Testis (tissue), 3 donors: ENCODE results near the gene LMTK3. TPM values are rescaled to one million over a fixed set of nuclear protein-coding genes. Genes with fewer than 3 reads are reported as not detected.

Experiments
- DNase-seq: peaks from one replicate; pipeline ENCODE4 v3.0.0-alpha.2; 2019
- H3K27ac ChIP-seq, 2 donors: fragments of 200-600 bp; sonication (generic); one replicate each; pipeline ENCODE4 v1.5.1; 2019
- H3K27me3 ChIP-seq: fragments of 200-600 bp; sonication (generic); one replicate; pipeline ENCODE4 v1.5.1; 2019
- H3K36me3 ChIP-seq: fragments of 200-600 bp; sonication (generic); one replicate; pipeline ENCODE4 v1.5.1; 2017; ENCODE audit warnings: low read depth; ENCODE audit errors: missing control alignments
- H3K4me1 ChIP-seq: fragments of 200-600 bp; sonication (generic); one replicate; pipeline ENCODE4 v1.5.1; 2019
- H3K4me3 ChIP-seq, 2 donors: fragments of 200-600 bp; sonication (generic); one replicate each; pipeline ENCODE4 v1.5.1; 2017 to 2019
- H3K9me3 ChIP-seq: fragments of 200-600 bp; sonication (generic); one replicate; pipeline ENCODE4 v1.5.1; 2017
- CTCF ChIP-seq, 3 experiments: fragments of 450-650 bp in 2 of 3; fragments of 200-600 bp in 1 of 3; sonication (generic) in 1 of 3; IDR thresholded peaks; one replicate each; pipeline ENCODE4 v1.5.1; 2016 to 2019; ENCODE audit warnings: antibody characterized with exemption in 3 of 3, mild to moderate bottlenecking in 2 of 3, moderate library complexity in 1 of 3
- POLR2A ChIP-seq: fragments of 450-650 bp; IDR thresholded peaks from one replicate; pipeline ENCODE4 v1.6.1; 2017; ENCODE audit warnings: antibody characterized with exemption, mild to moderate bottlenecking, moderate library complexity
- WGBS, 2 donors: methylation state at CpG; one replicate each; pipeline ENCODE4 v1.1.5; 2018; 5-methylcytosine and 5-hydroxymethylcytosine counted together
- intact Hi-C: fragments of 100-400 bp; cut with DNase I; formaldehyde crosslinking; loops from one replicate; pipeline ENCODE4 v1.15.1; 2023; ENCODE audit warnings: low total_unique reads
- polyA plus RNA-seq: library from polyadenylated mRNA; stranded (reverse); fragments of 350-450 nt; fragmentation: Illumina TruSeq; extraction: RNeasy Lipid Tissue Mini Kit (QIAGEN cat#74804); gene quantifications from one replicate; pipeline ENCODE4 v1.2.3, GENCODE V29; 2014; ENCODE audit warnings: low read depth, low replicate concordance; ENCODE audit not compliant: insufficient read depth
- total RNA-seq, 2 donors: library from RNA; depleted of rRNA; stranded (reverse); fragments of >200 nt; gene quantifications; one replicate each; pipeline ENCODE4 v1.2.3, GENCODE V29; 2016

The LMTK3 gene
- total and polyA plus RNA-seq, 3 donors from 2014 or later: 0.62 to 1.7 (median 0.96) TPM

- H3K27ac ChIP-seq: peak overlapping the region in 1 of 2 donors; percentile 85
- DNase-seq: no peak
- no peaks in the 10 kb centered on the region for H3K4me1 ChIP-seq
- no peak overlapping the region for H3K4me3 ChIP-seq
- TF ChIP-seq CTCF (IDR thresholded peaks at IDR 0.05) (no peak), POLR2A (no peak)
- H3K9me3 ChIP-seq: no peaks in the 10 kb centered on the region
- intact Hi-C loops: no loop called here
- WGBS, 2 donors: 72 to 73% methylated on average over 4 to 7 of the region's 7 CpGs
- H3K36me3 ChIP-seq: no peaks in the 10 kb centered on the region
- H3K27me3 ChIP-seq: no peaks in the 10 kb centered on the region
Measured at GRCh38 chr19:48479686-48480085, 31.9 kb downstream of the LMTK3 start.

GRCh38 chr19:48478339-48479256, 33.0 kb downstream of the LMTK3 start:
- WGBS, 2 donors: 85 to 86% methylated on average over 21 to 29 of the region's 29 CpGs
- H3K4me3 ChIP-seq: no peak overlapping the region
- no peak overlapping the region for H3K27ac ChIP-seq
- intact Hi-C loops: no loop called here
- H3K27me3 ChIP-seq: no peaks in the 10 kb centered on the region
- DNase-seq: no peak
- H3K4me1 ChIP-seq: no peaks in the 10 kb centered on the region
- TF ChIP-seq CTCF (IDR thresholded peaks at IDR 0.05) (no peak), POLR2A (no peak)
- H3K9me3 ChIP-seq: no peaks in the 10 kb centered on the region
- H3K36me3 ChIP-seq: no peaks in the 10 kb centered on the region

- 81 to 82% methylated on average over 22 of the region's 22 CpGs for WGBS, 2 donors
- no peaks in the 10 kb centered on the region for H3K9me3 ChIP-seq
- H3K27me3 ChIP-seq: no peaks in the 10 kb centered on the region
- TF ChIP-seq POLR2A (no peak), CTCF (IDR thresholded peaks at IDR 0.05) (no peak)
- no peaks in the 10 kb centered on the region for H3K36me3 ChIP-seq
- H3K4me1 ChIP-seq: no peaks in the 10 kb centered on the region
- H3K4me3 ChIP-seq: no peak overlapping the region
- intact Hi-C loops: no loop called here
- DNase-seq: no peak
- no peak overlapping the region for H3K27ac ChIP-seq
Measured at GRCh38 chr19:48477698-48478338, 33.8 kb downstream of the LMTK3 start.

- Histone ChIP-seq H3K27me3 (no peaks in the 10 kb centered on the region), H3K4me3 (no peak overlapping the region), H3K9me3 (no peaks in the 10 kb centered on the region), H3K4me1 (no peaks in the 10 kb centered on the region), H3K36me3 (no peaks in the 10 kb centered on the region), H3K27ac (no peak overlapping the region)
- 74 to 89% methylated on average over 6 to 10 of the region's 10 CpGs for WGBS, 2 donors
- intact Hi-C loops: no loop called here
- DNase-seq: no peak
- TF ChIP-seq POLR2A (no peak), CTCF (IDR thresholded peaks at IDR 0.05) (no peak)
Measured at GRCh38 chr19:48477067-48477685, 34.5 kb downstream of the LMTK3 start.
